ENCODE results near the gene RGL2.

- no peak for TF ChIP-seq CTCF (IDR thresholded peaks at IDR 0.05)
- TF ChIP-seq POLR2A (IDR thresholded peaks at IDR 0.05), result no peak
- no peak for TF ChIP-seq EP300 (IDR thresholded peaks at IDR 0.05)
These were observed 8.9 kb downstream of the RGL2 start for GRCh38 chr6:33289784-33290315.

Data from tibial nerve (tissue), 4 donors.